Activated CD4-positive, alpha-beta T cell treated with anti-CD3 and anti-CD28 coated beads for 1 hour (primary cell): ENCODE results near the gene ZNF618.
"Not testable (repeated sequence)": the region's sequence is repeated elsewhere in the genome, so short reads cannot be mapped to it uniquely, and the experiment has no call there.

Source experiments
- DNase-seq: peaks from one replicate; pipeline ENCODE4 v3.0.0-alpha.2; 2020

ZNF618 gene

DNA sequence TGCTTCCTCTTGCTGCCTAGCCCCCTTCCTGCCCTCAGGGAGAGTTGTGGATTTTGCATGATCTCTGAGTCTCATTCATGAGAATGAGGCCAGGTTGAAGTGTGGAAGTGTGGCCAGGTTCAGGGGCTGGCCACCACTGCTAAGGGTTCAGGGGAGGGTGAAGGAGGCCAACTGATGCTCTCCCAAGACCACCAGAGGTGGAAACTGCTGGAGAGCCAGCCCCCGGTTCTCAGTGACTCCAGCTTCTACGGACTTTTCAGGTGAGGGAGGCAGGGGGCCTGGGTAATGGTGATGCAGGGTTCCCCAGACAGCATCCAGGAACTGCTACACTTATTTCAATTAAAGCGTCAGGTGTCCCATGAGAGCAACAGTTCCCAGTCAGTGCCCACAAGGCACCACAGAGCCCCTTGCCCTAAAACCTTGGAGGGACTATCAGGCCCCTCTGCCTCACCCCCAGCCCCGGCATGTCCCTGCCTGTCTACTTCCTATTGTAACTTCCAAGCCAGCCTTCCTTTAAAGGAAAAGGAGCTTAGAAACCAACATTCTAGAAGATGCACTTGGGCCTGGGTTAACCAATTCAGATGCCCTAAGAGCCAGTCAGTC, 151.9 kb downstream of the ZNF618 start:
- no peak for DNase-seq

DNA sequence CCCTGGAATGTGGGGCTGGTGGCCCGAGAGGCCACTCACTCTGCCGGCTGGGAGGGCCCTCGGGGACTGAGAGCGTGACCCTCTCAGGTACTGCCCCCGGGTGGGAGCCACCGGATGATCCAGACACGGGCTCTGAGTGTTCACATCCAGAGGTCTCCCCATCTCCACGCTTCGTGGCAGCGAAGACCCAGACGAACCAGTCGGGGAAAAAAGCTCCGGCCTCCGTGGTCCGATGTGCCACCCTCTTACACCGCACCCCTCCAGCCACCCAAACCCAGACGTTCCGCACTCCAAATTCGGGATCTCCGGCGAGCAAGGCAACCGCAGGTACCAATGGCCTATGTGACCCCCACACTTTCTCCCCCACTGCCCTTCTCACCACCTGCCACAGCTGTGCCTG, 152.5 kb downstream of the ZNF618 start:
- no peak for DNase-seq

DNA sequence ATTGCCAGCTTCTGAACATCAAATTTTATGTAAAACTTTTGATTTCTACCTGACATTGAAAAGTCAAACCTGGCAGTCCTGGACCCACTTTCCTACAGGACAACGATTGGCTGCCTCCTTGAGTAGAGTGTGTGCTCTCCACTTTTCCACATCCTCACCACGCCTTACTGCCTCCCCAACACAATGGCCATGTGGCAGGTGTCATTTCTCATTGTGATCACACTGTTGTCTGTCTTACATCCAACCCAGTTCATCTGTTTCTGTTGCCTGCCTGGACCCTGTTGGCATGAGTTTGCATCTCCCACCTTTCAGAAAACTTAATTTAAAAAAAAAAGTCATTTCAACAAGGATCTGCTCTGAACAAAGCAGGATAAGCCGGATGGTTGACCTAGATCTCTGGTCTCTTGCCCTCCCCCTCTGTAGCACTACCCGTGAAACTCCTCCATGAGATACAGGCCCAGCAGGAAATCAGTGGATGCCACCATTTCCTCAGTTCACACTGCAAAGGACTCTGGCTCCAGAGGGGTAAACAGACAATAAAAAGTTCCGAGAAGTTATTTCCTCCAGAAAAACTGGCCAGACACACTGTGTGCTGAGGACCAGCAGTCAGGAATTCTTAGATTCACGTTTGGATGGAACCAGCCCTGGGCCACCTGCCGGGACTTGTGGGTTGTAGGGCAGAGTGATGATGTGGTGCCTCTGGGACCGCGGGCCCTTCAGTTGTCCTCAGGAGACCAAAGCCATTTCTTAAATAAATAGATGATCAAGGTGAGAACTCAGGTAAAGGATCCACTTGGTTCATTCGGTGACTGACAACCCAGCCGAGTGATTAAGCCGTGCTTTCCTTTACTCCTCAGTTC, 153.4 kb downstream of the ZNF618 start:
- DNase-seq: no peak

DNA sequence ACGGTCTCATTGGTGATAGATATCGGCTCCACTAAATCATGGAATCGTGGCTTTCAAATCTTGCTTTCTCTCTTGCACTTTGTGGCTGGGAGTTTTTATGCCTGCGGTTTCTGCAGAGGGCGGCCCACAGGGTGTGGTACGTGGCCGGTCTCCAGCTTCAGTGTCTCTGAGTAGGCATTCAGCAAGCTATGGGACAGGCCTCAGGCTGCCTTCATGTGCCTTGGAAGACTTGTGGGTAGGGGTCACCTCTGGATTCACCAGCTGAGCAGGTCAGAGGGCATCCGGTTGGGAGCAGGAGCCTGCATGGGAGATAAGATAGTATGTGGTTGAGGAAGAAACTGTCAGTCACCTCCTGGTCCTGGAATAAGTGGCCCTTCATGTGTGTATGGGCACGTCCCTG, 154.3 kb downstream of the ZNF618 start:
- DNase-seq: no peak

DNA sequence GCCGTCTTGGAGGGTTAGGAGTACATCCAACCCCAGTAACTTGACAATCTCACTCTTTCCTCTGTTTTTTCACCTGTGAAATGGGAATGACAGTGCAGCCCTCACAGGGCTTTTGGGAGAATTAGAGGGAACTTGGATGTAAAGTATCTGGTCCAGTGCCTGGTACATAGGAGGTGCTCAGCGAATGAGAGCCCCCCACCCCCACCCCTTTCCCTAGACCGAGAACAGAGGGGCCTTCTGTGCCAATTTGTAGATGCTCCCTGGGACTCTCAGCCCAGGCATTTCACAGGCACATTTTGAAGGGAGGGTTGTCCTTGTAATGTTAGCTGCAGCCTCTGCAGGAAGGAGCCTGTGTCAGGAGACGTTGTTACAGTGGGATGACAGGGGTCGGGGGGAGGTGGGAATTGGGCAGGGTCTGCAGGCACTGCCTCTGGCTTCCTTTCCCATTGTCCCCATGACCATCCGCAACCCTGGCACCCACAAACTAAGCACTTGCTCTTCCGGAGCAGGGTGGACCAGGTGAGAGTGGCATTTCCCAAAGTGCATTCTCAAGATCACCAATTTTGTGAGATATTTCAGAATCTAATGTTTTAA, 155.0 kb downstream of the ZNF618 start:
- no peak for DNase-seq

DNA sequence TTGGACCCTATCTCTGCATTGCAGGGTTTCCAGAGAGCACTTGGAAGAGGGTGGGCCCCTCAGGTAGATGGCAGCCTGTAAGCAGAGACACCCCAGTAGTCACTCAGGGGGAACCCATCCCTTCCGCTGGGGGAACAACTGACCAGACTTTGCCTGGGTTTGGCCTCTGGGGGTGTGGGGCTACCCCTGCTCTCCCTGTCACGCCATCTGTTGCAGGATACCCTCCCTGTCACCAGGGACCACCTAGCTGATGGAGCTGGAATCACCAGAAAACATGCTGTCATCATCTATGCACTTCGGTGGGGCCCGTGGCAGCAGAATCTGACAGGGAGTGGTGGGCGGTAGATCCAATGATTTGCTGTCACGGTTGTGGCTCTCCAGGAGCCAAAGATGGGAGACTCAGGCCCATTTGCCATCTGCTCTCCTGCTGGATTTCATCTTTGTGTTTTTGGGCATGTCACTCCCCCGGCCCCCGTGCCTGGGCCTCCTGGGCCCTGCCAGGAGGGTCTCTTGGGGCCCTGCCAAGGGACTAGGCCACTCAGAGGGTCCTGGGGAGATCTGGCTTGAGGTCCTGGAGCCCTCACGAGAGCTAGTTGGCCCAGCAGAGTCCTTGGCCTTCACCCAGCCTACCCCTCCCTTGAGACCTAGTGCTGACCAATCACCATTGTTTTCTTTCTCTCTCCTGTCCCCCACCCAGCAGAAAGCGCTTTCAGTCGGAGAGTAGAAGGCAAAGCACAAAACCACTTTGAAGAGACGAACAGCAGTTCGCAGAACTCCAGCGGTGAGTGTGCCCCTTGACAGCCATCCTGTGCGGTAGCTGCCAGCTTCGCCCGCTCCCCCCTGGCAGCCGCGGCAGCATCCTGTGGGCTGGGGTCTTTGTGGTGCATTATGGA, 156.1 kb downstream of the ZNF618 start:
- DNase-seq: no peak

DNA sequence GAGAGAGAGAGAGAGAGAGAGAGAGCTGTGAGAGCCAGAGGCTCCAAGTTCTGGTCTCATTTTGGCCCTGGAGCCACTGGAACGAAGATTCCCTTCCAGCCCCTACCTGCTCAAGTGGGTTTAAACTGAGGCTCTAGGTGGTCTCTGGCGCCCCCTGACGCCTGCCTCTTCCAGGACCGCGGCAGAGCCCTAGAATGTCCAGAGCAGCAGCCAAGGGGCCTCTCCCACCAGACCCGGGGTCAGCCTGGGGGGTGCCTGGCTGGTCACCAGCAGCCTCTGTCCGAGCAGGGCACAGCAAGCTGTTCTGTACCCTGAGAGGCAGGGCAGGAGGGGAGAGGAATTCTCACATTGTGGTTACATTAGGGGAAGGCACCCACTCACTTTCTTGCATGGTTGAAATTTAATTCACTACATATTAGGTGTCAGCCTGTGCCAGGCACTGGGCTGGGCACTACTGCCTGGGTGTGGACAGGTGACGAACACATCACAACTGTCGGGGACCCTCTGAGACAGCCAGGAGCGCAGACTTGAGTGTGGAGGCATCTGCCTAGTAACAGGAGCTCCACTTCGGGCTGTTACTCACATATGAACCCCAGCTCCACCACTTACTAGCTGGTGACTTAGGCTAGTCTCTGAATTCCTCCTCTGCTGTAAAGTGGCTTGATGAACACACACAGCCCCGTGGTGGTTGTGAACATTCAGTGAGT, 157.4 kb downstream of the ZNF618 start:
- DNase-seq: no peak

DNA sequence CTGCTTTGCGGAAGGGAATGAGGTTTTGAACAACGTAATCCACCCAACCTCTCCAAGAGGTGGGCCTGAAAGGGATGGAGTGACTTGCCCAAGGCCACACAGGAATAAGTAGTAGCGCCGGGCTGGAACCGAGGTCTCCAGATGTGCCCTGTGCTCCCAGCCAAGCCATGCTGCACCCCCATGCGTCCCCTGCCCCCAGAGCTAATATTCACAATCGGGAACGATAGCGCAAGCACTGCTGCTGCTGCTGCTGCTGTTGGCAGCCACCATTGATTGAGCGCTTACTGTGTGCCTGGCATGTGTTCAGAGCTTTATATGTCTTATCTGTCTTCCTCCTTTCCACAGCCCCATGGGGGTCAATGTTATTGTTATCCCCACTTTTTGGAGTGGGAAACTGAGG, 158.1 kb downstream of the ZNF618 start:
- DNase-seq: no peak

DNA sequence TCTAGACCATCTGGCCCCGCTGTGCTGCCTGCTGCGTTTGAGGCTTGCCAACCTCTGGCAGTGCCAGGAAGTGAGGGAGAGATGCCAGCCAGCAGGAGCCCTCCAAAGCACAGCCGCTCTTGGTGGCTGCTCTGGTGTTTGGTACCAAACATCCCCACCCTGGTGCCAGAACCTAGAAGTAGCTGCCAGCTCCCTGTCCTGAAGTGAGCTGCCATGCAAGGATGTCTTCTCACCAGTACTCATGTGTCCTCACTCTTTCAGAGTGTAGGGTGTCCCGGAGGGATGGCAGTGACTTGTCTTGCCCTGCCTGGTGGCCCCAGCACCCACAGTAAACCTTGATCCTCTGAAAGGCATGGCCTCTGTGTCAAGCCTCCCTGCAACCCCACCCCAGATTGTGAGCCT, 158.6 kb downstream of the ZNF618 start:
- DNase-seq: no peak

DNA sequence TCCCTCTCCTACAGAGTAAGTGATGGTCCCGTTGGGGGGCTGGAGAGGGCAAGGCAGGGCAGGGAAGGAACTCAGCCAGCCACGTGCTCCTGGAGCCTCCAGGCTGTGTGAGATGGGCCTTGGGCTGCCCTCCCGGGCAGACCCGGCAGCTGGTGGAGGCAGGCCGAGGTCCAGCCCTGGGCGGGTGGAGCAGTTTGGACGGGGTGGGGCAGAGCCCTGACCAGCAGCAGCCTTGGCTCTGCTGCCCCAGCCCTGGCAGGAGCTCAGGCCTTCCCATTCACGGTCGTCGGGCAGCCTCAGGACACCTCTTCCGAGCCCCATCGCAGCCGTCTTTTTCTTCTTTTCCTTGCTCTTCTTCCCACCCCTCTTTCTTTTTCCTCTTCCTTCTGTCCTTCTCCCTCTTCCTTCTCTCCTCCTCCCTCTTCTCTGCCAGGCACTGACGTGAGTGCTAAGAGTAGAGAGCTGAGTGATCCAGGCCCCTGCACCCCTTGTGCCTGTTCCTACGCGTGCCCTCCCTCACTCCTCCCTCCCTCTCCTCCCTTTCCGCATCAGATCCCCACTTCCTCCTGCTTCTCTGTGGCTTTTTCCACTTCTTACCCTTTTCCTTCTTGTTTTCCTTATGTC, 159.2 kb downstream of the ZNF618 start:
- DNase-seq: no peak

DNA sequence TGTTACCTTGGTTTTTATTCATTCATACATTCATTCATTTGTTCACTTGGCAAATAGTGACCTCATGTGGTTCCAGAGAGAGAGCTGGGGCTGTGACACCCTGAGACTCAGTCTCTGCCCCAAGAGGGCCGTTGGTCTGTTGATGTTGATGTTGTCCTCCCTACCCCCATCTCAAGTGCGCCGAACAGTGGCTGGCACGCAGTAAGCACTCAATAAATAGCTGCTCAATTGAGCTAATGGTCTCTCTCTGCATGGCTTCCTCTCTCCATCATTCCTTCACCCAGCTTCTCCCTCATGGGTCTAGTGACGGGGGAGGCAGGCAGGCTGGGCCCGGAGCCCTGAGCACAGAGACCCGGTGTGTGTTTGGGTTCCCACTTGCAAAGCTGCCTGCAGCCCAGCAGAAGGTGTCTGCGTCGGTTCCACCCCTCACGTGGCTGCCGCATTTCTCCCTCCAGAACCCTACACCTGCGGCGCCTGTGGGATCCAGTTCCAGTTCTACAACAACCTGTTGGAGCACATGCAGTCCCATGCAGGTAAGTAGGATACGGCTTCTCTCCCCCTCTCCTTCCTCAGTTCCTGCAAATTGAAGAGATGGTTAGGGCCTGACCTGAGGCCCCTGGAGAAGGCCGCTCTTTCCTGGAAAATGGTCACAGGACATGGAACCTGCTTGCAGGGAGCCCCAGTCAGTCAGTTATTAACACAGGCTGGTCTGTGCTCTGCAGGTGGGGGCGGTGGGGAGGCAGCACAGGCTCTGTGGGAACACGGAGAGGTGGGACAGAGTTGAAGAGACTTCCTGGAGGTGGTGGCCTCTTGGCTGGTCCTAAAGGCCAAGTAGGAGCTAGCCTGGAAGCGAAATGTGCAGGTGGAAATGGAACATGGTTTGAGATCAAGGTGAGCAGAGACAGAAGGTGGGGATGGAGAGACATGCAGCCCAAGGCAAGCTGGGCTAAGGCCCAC, 160.0 kb downstream of the ZNF618 start:
- no peak for DNase-seq

DNA sequence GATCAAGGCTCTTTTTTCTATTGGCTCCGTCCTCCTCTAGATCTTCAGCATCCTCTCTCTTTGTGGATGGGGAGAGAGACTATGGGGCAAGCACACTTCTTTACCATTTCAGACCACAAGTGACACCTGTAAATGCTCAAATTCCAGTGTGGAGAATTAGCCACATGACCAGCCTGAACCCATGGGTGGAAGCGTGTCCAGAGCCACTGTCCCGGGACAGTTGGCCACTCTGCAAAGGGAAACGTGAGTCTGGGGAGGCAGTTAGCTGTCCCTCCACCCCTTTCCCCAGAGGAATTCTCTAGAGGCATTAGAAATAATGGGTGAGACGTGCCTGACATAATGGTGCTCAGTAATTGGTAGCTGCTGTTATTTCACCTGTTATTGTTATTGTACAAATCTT, 161.1 kb downstream of the ZNF618 start:
- no peak for DNase-seq

DNA sequence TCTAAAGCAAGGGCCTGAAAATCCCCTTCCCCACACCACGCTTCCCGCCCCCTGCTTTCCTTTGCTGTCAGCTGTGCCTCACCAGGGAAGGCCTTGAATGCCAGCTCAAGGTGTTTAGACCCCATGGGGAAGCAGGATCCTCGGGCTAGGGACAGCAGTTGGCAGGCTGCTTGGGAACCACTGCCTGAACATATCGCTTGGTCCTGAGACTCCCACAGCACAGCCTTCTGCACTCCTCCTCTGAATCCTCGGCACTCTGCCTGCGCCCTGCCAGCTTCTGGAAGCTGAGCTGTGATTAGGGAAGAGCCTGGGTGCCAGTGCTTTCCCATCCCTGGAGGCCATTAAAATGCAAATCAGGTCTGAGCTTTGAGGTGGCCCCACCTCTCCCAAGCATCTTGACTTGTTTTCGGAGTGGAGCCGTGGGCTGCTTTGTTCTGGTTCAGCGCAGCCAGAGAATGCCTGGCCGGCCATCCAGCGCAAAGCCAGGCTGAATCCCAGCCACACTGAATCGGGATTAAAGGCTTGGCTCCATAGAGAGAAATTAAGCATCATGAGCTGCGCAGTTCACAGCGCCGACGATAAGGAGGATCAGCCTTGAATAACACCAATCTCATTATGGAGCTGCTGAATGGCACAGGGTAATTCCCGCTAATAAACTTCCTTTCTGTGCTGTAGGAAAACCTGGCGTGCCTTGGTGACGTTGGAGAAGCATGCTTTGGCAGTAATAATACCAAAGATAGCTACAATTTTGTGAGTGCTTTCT, 162.0 kb downstream of the ZNF618 start:
- DNase-seq: no peak

DNA sequence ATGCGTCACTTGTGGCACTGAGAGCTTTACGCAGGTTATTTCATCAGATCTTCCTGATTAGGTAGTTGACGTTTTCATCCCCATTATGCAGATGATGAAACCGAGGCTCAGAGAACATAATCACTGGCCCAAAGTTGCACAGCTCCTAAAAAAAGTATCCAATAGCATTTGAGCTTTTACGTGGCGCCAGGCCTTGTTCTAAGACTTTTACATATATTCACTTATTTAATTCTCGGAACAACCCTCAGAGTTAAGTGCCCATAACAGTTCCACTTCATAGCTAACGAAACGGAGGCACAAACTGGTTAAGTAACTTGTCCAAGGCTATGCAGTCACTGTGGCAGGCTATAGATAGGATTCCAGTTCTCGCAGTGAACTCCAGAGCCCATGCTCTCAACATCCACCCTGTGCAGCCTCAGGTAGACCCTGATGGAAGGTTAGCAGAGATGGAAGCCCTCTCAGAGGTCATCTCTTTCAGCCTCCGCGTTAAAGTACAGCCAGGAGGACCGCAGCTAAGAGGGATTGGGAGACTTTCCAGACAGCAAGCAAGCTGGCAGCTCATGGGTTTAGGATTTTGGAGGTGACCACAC, 162.7 kb downstream of the ZNF618 start:
- DNase-seq: no peak

DNA sequence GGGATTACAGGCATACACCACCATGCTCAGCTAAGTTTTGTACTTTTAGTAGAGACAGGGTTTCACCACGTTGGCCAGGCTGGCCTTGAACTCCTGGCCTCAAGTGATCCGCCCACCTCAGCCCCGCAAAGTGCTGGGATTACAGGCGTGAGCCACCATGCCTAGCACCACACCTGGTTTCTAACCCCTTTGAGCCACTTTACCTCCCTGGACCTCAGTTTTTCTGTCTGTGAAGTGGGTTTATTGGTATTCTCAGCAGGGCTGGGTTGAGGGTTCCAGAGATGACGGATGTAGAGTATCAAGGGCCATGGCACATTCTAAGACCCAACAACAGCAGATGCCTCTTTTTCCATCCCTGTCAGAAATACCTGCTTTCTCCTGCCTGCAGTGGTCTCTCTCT, 163.4 kb downstream of the ZNF618 start:
- no peak for DNase-seq

DNA sequence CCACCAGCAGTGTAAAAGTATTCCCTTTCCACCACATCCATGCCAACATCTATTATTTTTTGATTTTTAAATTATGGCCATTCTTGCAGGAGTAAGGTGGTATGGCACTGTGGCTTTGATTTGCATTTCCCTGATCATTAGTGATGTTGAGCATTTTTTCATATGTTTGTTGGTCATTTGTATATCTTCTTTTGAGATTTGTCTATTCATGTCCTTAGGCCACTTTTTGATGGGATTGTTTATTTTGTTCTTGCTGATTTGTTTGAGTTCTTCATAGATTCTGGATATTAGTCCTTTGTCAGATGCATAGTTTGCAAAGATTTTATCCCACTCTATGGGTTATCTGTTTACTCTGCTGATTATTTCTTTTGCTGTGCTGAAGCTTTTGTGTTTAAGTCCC, 167.6 kb downstream of the ZNF618 start:
- DNase-seq: not testable (repeated sequence)

DNA sequence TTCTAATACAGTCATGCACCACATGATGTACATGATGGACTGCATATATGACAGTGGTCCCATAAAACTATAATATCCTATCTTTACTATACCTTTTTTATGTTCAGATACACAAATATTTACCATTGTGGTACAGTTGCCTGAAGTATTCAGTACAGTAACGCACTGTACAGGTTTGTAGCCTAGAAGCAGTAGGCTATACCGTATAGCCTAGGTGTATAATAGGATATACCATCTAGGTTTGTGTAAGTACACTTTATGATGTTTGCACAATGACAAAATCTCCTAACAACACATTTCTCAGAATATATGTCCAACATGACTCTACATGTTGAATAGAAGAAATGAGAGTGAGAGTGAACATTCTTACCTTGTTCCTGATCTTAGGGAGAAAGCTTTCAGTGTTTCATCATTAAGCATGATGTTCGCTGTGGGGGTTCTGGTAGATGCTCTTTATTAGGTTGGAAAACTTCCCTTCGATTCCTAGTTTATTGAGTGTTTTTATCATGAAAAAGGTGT, 170.2 kb downstream of the ZNF618 start:
- DNase-seq: no peak

DNA sequence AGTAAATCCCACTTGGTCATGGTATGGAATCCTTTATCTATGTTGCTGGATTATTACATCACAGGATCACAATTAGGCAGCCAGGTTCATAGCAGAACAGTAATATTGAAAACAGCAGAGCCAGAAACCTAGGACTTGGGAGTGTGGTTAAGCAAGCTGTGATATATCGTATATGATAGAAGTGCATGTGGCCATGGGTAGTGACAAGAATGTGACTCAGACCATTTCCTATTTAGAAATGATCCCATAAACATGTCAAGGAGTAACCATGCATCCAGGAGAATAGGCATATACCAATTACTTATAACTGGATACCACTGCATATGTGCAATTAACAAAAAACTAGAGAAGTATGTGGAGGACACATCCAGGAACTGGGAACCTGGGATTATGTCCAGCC, 170.8 kb downstream of the ZNF618 start:
- DNase-seq: no peak

DNA sequence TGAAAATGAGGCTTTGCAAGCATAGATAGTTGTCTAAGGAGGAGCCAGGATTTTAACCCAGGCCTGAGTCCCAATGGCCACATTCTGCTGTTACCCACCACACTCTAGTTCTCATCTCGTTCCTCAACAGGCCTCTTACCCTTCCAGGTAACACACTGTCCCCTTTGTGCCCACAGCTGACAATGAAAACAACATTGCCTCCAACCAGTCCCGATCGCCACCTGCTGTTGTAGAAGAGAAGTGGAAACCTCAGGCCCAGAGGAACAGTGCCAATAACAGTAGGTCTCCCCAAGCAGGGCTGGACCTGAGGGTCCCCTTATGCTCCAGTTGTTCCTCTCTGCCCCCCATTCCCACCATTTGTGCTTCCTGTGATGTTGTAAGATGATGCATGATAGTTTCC, 171.6 kb downstream of the ZNF618 start:
- no peak for DNase-seq
